HEK293T (cell line): ENCODE results near the gene TNS3.

Experiments
- BHLHE40 ChIP-seq: fragments of 450-650 bp; IDR thresholded peaks from 2 replicates; pipeline ENCODE4 v1.6.1; 2016; ENCODE audit warnings: mild to moderate bottlenecking, moderate library complexity, borderline replicate concordance
- CTBP1 ChIP-seq: fragments of 450-650 bp; IDR thresholded peaks from 2 replicates; pipeline ENCODE4 v1.6.1; 2016; ENCODE audit warnings: borderline replicate concordance
- ELF4 ChIP-seq: fragments of 450-650 bp; IDR thresholded peaks from 2 replicates; pipeline ENCODE4 v1.6.1; 2017; ENCODE audit warnings: antibody characterized with exemption
- FOXA1 ChIP-seq: fragments of 450-650 bp; IDR thresholded peaks from 2 replicates; pipeline ENCODE4 v1.6.1; 2016; ENCODE audit warnings: mild to moderate bottlenecking
- FOXM1 ChIP-seq: fragments of 450-650 bp; IDR thresholded peaks from 2 replicates; pipeline ENCODE4 v1.6.1; 2017; ENCODE audit warnings: mild to moderate bottlenecking, borderline replicate concordance
- HDGF ChIP-seq: fragments of 450-650 bp; IDR thresholded peaks from 2 replicates; pipeline ENCODE4 v1.6.1; 2017; ENCODE audit warnings: antibody characterized with exemption, borderline replicate concordance
- NFRKB ChIP-seq: fragments of 450-650 bp; IDR thresholded peaks from 2 replicates; pipeline ENCODE4 v1.6.1; 2016; ENCODE audit warnings: mild to moderate bottlenecking, moderate library complexity
- PKNOX1 ChIP-seq: fragments of 450-650 bp; IDR thresholded peaks from 2 replicates; pipeline ENCODE4 v1.6.1; 2016
- SP1 ChIP-seq: fragments of 450-650 bp; IDR thresholded peaks from 2 replicates; pipeline ENCODE4 v1.6.1; 2017
- SUZ12 ChIP-seq: fragments of 450-650 bp; IDR thresholded peaks from 2 replicates; pipeline ENCODE4 v1.6.1; 2016; ENCODE audit warnings: mild to moderate bottlenecking
- TARDBP ChIP-seq: fragments of 450-650 bp; IDR thresholded peaks from 2 replicates; pipeline ENCODE4 v1.6.1; 2016
- ZNF384 ChIP-seq: fragments of 450-650 bp; IDR thresholded peaks from 2 replicates; pipeline ENCODE4 v1.6.1; 2016

GRCh38 chr7:47464266-47464665 is 117.6 kb downstream of the TNS3 start:
- TF ChIP-seq BHLHE40 (no peak), SP1 (no peak), FOXM1 (no peak), ELF4 (no peak), TARDBP (no peak), NFRKB (no peak), ZNF384 (no peak), SUZ12 (no peak), CTBP1 (no peak), PKNOX1 (no peak), HDGF (no peak), FOXA1 (no peak)
